ENCODE data around the gene SLC27A5. TPM values are rescaled to one million over a fixed set of nuclear protein-coding genes. Genes with fewer than 3 reads are reported as not detected.

SLC27A5 gene
- total RNA-seq, 2 experiments from 2014 or later = 21.7 to 26.6 TPM

GRCh38 chr19:58553799-58554493 lies 42.2 kb upstream of the SLC27A5 start:
- Mint-ChIP-seq H3K36me3 (ENCODE audit: low read depth) (peaks cover 71% of the 10 kb centered on the region), H3K27me3 (no peaks in the 10 kb centered on the region), H3K27ac (peak overlapping the region; percentile 100), H3K4me3 (peak overlapping the region; percentile 98), H3K4me1 (ENCODE audit: low read depth) (peaks cover 36% of the 10 kb centered on the region), H3K9me3 (no peaks in the 10 kb centered on the region)
- TF ChIP-seq, protein P1, sequence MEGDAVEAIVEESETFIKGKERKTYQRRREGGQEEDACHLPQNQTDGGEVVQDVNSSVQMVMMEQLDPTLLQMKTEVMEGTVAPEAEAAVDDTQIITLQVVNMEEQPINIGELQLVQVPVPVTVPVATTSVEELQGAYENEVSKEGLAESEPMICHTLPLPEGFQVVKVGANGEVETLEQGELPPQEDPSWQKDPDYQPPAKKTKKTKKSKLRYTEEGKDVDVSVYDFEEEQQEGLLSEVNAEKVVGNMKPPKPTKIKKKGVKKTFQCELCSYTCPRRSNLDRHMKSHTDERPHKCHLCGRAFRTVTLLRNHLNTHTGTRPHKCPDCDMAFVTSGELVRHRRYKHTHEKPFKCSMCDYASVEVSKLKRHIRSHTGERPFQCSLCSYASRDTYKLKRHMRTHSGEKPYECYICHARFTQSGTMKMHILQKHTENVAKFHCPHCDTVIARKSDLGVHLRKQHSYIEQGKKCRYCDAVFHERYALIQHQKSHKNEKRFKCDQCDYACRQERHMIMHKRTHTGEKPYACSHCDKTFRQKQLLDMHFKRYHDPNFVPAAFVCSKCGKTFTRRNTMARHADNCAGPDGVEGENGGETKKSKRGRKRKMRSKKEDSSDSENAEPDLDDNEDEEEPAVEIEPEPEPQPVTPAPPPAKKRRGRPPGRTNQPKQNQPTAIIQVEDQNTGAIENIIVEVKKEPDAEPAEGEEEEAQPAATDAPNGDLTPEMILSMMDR (IDR thresholded peaks at IDR 0.05) = no peak
- intact Hi-C loops (cut with micrococcal nuclease) = no loop called here
- ATAC-seq (no peak), DNase-seq (no peak)
- ChIA-PET POLR2A (interaction anchor here (0.8 to 13.1 kb wide), 10 partner anchors 9 to 207 kb away, joined by 3 to 164 read pairs (median 6); partner anchors contain the start of genes TRIM28, ZBTB45 and ZNF446), CTCF (interaction anchor here (1.5 to 3.1 kb wide), 3 partner anchors 27 to 35 kb away, joined by 4 to 19 read pairs (median 5); partner anchors contain the start of gene ZBTB45)

DNA sequence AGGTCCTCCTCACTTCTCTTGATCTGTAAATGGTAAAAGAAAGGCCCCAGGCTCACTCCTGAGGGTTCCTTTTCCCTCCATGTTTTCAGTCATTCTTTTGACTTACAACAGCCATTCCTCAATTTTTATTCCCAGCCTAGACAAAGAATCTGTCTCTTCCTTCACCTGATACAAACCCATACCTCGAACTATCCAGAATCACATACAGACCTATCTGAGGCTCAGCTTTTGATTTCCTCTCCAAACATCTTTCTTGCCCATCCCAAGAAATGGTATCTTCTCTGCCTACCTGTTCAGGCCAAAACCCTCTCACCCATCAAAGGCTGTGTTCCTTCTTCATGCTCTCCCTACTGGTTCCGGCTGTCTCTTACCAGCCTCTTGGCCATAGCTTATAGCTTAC lies 40.9 kb upstream of the SLC27A5 start:
- POLR2A ChIA-PET = interaction anchor here (1.0 to 13.1 kb wide), 6 partner anchors 8 to 36 kb away, joined by 3 to 164 read pairs (median 20); partner anchors contain the start of genes TRIM28 and ZBTB45
- Mint-ChIP-seq H3K36me3 (ENCODE audit: low read depth) (peaks cover 78% of the 10 kb centered on the region), H3K27me3 (no peaks in the 10 kb centered on the region), H3K4me1 (ENCODE audit: low read depth) (peaks cover 41% of the 10 kb centered on the region), H3K27ac (peak overlapping the region; percentile 23), H3K4me3 (peak overlapping the region; percentile 0), H3K9me3 (no peaks in the 10 kb centered on the region)
- ATAC-seq (no peak), DNase-seq (no peak)
- TF ChIP-seq, protein P1 (IDR thresholded peaks at IDR 0.05) = no peak
- CTCF ChIA-PET = interaction anchor here (1.1 to 3.1 kb wide), 3 partner anchors 23 to 32 kb away, joined by 3 to 19 read pairs (median 5); partner anchors contain the start of gene ZBTB45
- intact Hi-C loops (cut with micrococcal nuclease) = no loop called here

DNA sequence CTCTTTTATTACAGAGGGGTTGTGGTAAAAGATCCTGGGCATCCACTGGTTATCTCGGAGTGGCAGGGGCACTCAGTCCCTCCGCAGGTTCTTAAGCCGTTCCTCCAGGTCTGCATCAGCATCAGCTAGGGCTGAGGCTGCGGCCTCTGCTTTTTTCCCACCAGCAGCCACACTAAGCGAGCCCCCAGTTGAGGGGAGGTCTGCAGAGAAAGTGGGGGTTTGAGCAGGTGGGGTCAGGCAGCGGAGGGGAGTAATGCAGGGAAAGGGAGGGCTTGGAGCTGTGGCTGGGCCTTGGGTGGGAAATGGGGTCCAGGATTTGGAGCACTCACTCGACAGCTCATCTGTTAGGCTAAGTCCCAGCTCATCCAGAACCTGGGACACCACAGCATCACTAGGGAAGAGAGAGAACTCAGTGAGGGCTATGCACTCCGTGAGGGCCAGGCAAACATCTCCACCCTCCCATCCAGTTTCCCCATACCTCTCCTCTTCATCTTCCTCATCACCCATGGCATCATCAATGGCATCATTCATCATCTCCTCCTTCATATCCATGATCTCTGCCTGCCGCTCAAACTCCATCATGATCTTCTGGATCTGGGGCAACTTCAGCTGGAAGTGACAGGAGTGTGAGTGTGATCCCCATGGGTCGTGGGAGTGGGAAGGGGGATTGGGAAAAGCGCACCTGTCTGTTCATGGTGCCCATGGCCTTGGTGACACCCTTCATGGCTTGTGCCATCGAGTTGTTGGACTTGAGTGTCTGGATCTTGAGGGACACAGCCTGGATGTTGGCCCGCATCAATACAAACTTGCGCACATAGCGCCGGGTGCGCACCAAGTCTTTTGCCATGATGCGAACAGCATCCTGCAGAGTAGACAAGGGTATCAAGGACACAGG lies 40.0 kb upstream of the SLC27A5 start:
- TF ChIP-seq, protein P1 (IDR thresholded peaks at IDR 0.05) = no peak
- DNase-seq = no peak
- ChIA-PET POLR2A (interaction anchor here (0.7 to 13.1 kb wide), 5 partner anchors 8 to 1331 kb away, joined by 3 to 164 read pairs (median 5); partner anchors contain the start of genes TRIM28 and ZBTB45), CTCF (interaction anchor here (1.1 to 1.2 kb wide), 2 partner anchors 24 to 32 kb away, joined by 3 to 4 read pairs; partner anchors contain the start of gene ZBTB45)
- Mint-ChIP-seq H3K4me1 (ENCODE audit: low read depth) (peaks cover 44% of the 10 kb centered on the region), H3K36me3 (ENCODE audit: low read depth) (peaks cover 79% of the 10 kb centered on the region), H3K27ac (peak overlapping the region; percentile 23), H3K27me3 (no peaks in the 10 kb centered on the region), H3K4me3 (no peak overlapping the region), H3K9me3 (no peaks in the 10 kb centered on the region)
- intact Hi-C loops (cut with micrococcal nuclease) = no loop called here
- no peak for ATAC-seq

DNA sequence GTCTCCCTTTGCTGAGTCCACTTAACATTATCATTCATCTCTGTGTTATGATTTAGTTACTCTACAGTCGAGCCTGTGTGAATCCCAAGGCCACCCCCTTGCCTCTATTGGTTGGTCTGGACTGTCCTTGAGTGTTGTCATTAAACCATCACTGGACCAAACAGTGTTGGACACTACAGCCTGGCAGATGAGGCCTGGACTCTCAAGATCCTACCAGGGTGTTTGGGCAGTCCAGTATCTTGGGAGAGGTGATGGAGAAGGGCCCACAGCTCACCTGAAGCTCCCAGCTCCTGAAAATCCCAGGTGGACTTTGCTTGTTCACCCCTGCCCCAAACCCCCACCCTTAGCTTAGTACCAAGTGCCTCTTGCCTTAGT lies 39.3 kb upstream of the SLC27A5 start:
- Mint-ChIP-seq H3K9me3 (no peaks in the 10 kb centered on the region), H3K36me3 (ENCODE audit: low read depth) (peaks cover 79% of the 10 kb centered on the region), H3K27me3 (no peaks in the 10 kb centered on the region), H3K27ac (no peak overlapping the region), H3K4me3 (no peak overlapping the region), H3K4me1 (ENCODE audit: low read depth) (peaks cover 44% of the 10 kb centered on the region)
- TF ChIP-seq, protein P1 (IDR thresholded peaks at IDR 0.05) = no peak
- ATAC-seq (no peak), DNase-seq (no peak)
- intact Hi-C loops (cut with micrococcal nuclease) = no loop called here
- ChIA-PET CTCF (interaction anchor here (1.2 kb wide), 1 partner anchor 31 kb away, joined by 4 read pairs; the partner anchor contains the start of gene ZBTB45), POLR2A (interaction anchor here (1.3 to 13.1 kb wide), 4 partner anchors 8 to 34 kb away, joined by 3 to 164 read pairs (median 20); partner anchors contain the start of genes TRIM28 and ZBTB45)

All from activated CD8-positive, alpha-beta T cell treated with anti-CD3 and anti-CD28 coated beads for 36 hours (primary cell).